Adrenal gland (tissue), 12 donors: ENCODE results near the gene SLC25A51. TPM values are rescaled to one million over a fixed set of nuclear protein-coding genes. Genes with fewer than 3 reads are reported as not detected.

Source experiments
- DNase-seq, 7 donors: peaks; one replicate each; pipeline ENCODE4 v3.0.0-alpha.2; 2019 to 2020
- H3K27ac ChIP-seq, 5 donors: fragments of 200-600 bp; sonication (generic) in 4 of 5; 1 replicate in 3 of 5; 2 replicates in 2 of 5; pipeline versions ENCODE4 v1.5.1 to v1.8.0; 2016 to 2020; ENCODE audit warnings: mild to moderate bottlenecking in 1 of 5
- H3K27me3 ChIP-seq: fragments of 200-600 bp; 2 replicates; pipeline ENCODE4 v1.8.0; 2021
- H3K36me3 ChIP-seq, 2 donors: fragments of 200-600 bp; replicated peaks in 1 of 2; 1 replicate in 1 of 2; 2 replicates in 1 of 2; pipeline versions ENCODE4 v1.5.1 to v1.8.0; 2018 to 2022
- H3K4me1 ChIP-seq, 2 donors: fragments of 200-600 bp; replicated peaks in 1 of 2; 1 replicate in 1 of 2; 2 replicates in 1 of 2; pipeline versions ENCODE4 v1.5.1 to v1.8.0; 2018 to 2021
- H3K4me3 ChIP-seq, 4 donors: fragments of 200-600 bp; sonication (generic) in 3 of 4; one replicate each; pipeline ENCODE4 v1.5.1; 2016 to 2018
- H3K9me3 ChIP-seq, 3 donors: fragments of 200-600 bp; sonication (generic) in 1 of 3; replicated peaks in 1 of 3; 1 replicate in 2 of 3; 2 replicates in 1 of 3; pipeline versions ENCODE4 v1.5.1 to v1.8.0; 2016 to 2021
- CTCF ChIP-seq, 6 experiments: fragments of 450-650 bp in 4 of 6; fragments of 200-600 bp in 2 of 6; sonication (generic) in 1 of 6; IDR thresholded peaks; 1 replicate in 5 of 6; 2 replicates in 1 of 6; pipeline versions ENCODE4 v1.5.1 to v1.8.0; 2016 to 2021; ENCODE audit warnings: antibody characterized with exemption in 6 of 6, mild to moderate bottlenecking in 2 of 6, moderate library complexity in 1 of 6
- POLR2A ChIP-seq, 2 donors: fragments of 450-650 bp; IDR thresholded peaks; one replicate each; pipeline ENCODE4 v1.6.1; 2017; ENCODE audit warnings: antibody characterized with exemption in 2 of 2, mild to moderate bottlenecking in 2 of 2, moderate library complexity in 1 of 2
- WGBS, 4 donors: extraction: QIAGEN DNeasy Blood & Tissue Kit in 2 of 4; methylation state at CpG; one replicate each; pipeline versions ENCODE4 v1.1.5 to v1.1.7; 2013 to 2017; 5-methylcytosine and 5-hydroxymethylcytosine counted together
- intact Hi-C, 2 donors: fragments of 100-400 bp; cut with DNase I; formaldehyde crosslinking; loops; one replicate each; pipeline versions ENCODE4 v1.14.1 to v1.15.0; 2022 to 2023
- polyA plus RNA-seq, 3 donors: library from polyadenylated mRNA; stranded (reverse); fragments of 200-250 nt in 2 of 3; fragments of 350-450 nt in 1 of 3; fragmentation: Illumina TruSeq in 1 of 3; extraction: RNeasy Lipid Tissue Mini Kit (QIAGEN cat#74804) in 1 of 3; gene quantifications; one replicate each; pipeline ENCODE4 v1.2.3, GENCODE V29; 2013 to 2014
- total RNA-seq, 9 donors: library from RNA; depleted of rRNA in 4 of 9; stranded (reverse); fragments of >200 nt in 4 of 9; fragments of 120-200 nt in 1 of 9; fragmentation: NEBNext Ultra II Directional in 1 of 9; extraction: Animal tissue kit (Norgen Biotek cat#: 25700) in 1 of 9; gene quantifications; one replicate each; pipeline versions ENCODE4 v1.1.0 to v1.2.4, GENCODE V29; 2013 to 2023
- donor health status: healthy with polysubstance abuse.
- donor health status: Bipolar disorder and iron deficiency.
- donor health status: DM: yes; HTN: yes; CAD: no.
- donor health status: DM: no; HTN: no; CAD: no.
- donor health status: DM: no; HTN: no; CAD: no.
- donor health status: DM: yes; HTN: yes; CAD: no.

Gene SLC25A51
- total and polyA plus RNA-seq, 12 donors = 3.8 to 28.3 (median 20.7) TPM

GRCh38 chr9:37931592-37931991 is 27.7 kb upstream of the SLC25A51 start:
- H3K27me3 ChIP-seq = no peaks in the 10 kb centered on the region
- no peaks in the 10 kb centered on the region for H3K36me3 ChIP-seq
- DNase-seq = no peak
- peaks cover 4 to 13% of the 10 kb centered on the region in 2 donors for H3K4me1 ChIP-seq
- H3K27ac ChIP-seq = no peak overlapping the region
- 95 to 98% (median 96%) methylated on average over 5 of the region's 5 CpGs for WGBS, 4 donors
- intact Hi-C loops = loop anchor here in 1 of 2 donors (5.0 kb wide), 1 partner anchor 51 kb away; no protein-coding TSS in a partner anchor
- no peak for TF ChIP-seq CTCF (IDR thresholded peaks at IDR 0.05)
- TF ChIP-seq POLR2A (IDR thresholded peaks at IDR 0.05) = no peak
- no peak overlapping the region for H3K4me3 ChIP-seq
- H3K9me3 ChIP-seq = peaks cover 0 to 6% (median 0%) of the 10 kb centered on the region in 3 donors

- 58 to 73% (median 69%) methylated on average over 7 to 11 of the region's 11 CpGs for whole genome bisulfite sequencing, 4 donors
- Histone ChIP-seq H3K4me3 (no peak overlapping the region), H3K27ac (no peak overlapping the region), H3K27me3 (no peaks in the 10 kb centered on the region), H3K36me3 (no peaks in the 10 kb centered on the region), H3K4me1 (peaks cover 6 to 19% of the 10 kb centered on the region in 2 donors), H3K9me3 (peaks cover 0 to 6% (median 0%) of the 10 kb centered on the region in 3 donors)
- TF ChIP-seq CTCF (IDR thresholded peaks at IDR 0.05) (no peak), POLR2A (IDR thresholded peaks at IDR 0.05) (no peak)
- DNase-seq = peak in 3 of 7 donors; percentile 43 to 61 (median 60)
- intact Hi-C loops = loop anchor here in 1 of 2 donors (5.0 kb wide), 1 partner anchor 58 kb away; no protein-coding TSS in a partner anchor
Observed at GRCh38 chr9:37929441-37929895, 25.5 kb upstream of the SLC25A51 start.

- H3K4me1 ChIP-seq = peaks cover 6 to 19% of the 10 kb centered on the region in 2 donors
- intact Hi-C loops = loop anchor here in 1 of 2 donors (5.0 kb wide), 1 partner anchor 59 kb away; no protein-coding TSS in a partner anchor
- no peak overlapping the region for H3K27ac ChIP-seq
- H3K4me3 ChIP-seq = no peak overlapping the region
- no peaks in the 10 kb centered on the region for H3K27me3 ChIP-seq
- H3K36me3 ChIP-seq = no peaks in the 10 kb centered on the region
- H3K9me3 ChIP-seq = peaks cover 0 to 6% (median 0%) of the 10 kb centered on the region in 3 donors
- DNase-seq = no peak
- TF ChIP-seq POLR2A (IDR thresholded peaks at IDR 0.05) = no peak
- no peak for TF ChIP-seq CTCF (IDR thresholded peaks at IDR 0.05)
- WGBS, 4 donors = 84 to 89% (median 88%) methylated on average over 14 to 20 of the region's 20 CpGs
Observed at GRCh38 chr9:37928552-37929430, 24.9 kb upstream of the SLC25A51 start.
